Stimulated activated CD8-positive, alpha-beta memory T cell treated with anti-CD3 and anti-CD28 coated beads, Interleukin-2, amount 100 ng/mL, for 48 hours (primary cell): ENCODE data around the gene ALDH18A1.

Experiments used
- DNase-seq, 2 donors: peaks; one replicate each; pipeline ENCODE4 v3.0.0-alpha.2; 2020; ENCODE audit warnings: low read depth in 2 of 2

ALDH18A1 gene

DNA sequence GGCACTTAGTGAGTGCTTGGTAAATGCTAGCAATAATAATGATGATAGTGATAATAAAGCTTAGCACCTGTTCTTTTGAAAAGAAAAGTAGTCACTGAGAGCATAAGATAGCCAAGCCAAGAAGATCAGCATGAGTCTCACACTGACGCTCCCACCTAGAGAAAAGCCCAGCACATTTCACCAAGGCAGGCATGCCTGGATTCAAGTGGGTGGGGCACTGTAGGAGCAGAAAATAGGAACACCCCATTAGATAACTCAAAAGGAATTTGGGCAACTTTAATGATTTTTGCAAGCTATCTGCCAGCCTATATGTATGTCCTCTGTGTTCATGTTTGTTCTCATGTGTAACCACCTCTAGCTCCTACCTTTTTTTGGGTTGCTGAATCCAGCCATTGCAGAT, 77.2 kb downstream of the ALDH18A1 start:
- DNase-seq = no peak

DNA sequence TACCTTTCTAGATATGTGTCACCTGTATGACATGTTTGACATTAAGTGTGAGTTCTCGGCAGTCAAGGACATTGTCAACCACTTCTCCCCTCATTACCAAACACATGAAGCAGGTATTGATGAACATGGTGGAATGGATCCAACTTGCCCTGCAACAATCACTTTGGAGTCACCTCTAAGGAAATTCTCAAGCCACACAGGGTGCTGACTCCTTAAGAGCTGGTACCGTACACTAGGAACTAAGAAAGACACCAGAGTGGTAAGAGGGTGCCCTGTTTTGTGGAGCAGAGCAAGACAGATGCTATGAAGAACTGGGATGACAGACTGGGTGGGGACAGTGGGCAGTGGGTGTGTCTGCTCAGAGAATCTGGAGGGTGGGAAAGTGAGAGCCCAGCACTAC, 77.9 kb downstream of the ALDH18A1 start:
- DNase-seq = no peak

DNA sequence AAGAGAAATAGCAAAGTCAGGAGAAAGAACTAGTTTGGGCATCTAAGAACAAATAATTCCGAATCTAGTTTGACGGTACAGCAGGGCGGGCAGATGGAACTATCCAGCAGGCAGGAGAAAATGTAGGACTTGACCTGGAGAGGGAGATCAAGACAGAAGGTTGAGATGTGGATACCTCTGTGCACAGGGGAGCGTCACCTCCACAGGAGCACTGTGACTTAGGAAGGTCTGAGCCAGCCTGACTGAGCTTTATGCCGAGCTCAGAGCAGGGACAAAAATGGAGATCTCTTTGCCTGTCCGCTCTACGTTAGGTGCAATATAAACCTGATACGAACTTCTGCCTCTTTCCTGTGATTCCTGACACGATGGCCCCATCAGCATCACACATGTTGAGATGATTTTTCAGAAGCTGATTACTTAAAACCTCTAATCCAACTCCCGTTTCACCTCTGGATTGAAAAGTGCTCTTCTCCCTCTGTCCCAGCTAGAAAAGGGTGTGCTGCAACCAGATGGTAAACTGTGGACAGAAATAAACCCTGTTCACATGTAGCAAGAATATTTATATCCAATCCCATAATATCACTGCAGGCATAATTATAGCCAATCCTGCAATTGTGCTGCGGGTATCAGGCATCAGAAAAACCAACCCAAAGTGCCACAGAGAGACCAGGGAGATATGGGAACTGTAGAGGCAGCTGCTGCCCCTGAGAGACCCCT, 81.7 kb downstream of the ALDH18A1 start:
- no peak for DNase-seq

DNA sequence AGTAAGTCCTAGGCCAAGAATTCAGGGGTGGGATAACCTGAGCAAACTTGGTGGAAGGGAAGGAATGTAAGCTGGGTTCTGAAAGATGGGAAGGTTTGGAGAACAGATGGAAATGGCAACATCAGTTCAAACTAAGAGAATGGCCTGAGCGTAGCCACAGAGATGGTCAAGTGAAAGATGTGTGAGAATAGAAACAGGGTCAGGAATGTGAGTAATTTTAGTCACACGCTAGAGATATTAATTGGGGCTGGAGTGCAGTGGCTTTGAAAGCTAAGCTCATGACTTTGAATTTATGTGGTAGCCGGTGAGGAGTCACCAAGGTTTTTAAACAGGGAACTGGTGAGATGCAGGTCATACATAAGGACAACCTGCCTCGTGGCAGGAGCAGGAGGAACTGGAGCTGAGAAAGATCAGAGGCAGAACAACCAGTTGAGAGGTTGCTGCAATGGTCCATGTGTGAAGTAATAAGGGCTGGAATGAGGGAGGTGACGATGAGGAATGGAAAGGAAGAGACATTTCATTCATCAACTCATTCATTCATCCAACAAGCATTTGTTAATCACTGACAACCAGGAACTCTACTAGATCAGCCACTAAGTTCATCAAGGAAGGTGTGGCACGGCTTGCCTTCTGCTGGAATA, 82.4 kb downstream of the ALDH18A1 start:
- DNase-seq = no peak

DNA sequence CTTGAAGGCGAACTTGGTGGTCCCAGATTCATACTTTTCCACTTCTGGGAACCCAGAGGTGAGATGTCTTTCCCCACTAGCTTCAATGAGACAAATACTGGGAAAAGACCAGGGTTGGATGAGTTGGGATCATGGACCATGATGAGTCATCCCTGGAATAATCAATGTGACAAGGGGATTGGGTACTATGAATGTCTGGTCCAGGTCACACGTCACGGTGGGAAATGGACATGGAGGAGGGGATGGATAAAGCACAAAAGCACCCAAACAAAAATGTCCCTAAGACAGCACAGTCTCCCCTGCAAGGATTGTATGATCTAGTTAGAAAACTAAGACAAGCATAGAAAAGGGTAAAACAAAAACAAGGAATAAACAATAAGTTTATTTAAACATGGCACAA, 83.0 kb downstream of the ALDH18A1 start:
- DNase-seq = no peak

DNA sequence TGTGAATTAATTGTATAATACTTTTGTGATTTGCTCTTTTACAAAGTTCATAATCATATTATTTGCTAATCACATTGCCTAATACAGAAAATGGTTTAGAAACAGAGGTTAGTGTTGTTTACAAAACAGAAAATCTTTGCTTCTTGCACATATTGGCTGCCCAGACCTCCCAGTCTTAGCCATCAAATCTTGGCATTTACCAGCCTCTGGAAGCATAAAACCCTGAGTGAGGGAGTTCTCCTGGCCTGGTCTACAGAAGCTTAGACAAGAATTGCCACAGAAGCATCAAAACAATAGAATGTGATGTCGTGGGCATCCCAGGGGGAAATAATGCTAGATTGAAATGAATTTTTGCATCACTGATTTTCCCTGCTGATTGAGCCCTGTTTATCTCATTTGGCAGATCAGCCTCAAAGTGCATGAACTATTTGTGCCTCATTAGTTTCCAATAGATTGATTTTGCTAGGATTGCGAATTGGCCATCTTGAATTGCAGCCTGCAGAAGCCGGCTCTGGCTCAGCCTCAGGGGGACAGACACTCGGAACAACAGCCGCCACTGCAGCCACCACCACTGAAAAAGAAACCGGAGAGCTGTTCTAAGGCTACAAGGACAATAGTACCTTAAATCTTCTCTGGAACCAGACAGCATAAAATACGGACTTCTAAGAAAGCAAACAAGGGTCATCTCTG, 84.2 kb downstream of the ALDH18A1 start:
- DNase-seq = no peak

DNA sequence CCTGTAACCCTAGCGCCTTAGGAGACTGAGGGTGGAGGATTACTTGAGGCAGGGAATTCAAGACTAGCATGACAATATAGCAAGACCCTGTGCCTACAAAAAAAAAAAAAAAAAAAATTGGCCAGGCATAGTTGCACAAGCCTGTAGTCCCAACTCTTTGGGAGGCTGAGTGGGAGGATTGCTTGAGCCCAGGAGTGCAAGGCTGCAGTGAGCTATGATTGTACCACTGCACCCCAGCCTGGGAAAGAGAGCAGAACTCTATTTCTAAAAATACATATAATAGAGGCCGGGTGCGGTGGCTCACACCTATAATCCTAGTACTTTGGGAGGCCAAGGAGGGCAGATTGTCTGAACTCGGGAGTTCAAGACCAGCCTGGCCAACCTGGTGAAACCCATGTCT, 85.1 kb downstream of the ALDH18A1 start:
- no peak for DNase-seq

DNA sequence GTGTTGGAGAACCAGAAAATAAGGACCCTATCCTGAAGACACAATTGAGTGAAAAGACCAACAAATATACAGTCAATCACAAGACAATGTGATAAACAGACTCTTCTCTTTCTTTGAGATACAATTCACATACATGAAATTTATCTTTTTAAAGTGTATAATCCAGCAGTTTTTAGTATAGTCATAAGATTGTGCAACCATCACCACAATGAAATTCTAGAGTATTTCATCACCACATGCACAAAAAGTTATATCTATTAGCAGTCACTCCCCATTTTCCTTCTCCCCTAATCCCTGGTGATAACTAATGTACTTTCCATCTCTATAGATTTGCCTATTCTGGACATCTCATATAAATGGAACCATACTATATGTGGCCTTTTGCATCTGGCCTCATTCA, 87.1 kb downstream of the ALDH18A1 start:
- no peak for DNase-seq

DNA sequence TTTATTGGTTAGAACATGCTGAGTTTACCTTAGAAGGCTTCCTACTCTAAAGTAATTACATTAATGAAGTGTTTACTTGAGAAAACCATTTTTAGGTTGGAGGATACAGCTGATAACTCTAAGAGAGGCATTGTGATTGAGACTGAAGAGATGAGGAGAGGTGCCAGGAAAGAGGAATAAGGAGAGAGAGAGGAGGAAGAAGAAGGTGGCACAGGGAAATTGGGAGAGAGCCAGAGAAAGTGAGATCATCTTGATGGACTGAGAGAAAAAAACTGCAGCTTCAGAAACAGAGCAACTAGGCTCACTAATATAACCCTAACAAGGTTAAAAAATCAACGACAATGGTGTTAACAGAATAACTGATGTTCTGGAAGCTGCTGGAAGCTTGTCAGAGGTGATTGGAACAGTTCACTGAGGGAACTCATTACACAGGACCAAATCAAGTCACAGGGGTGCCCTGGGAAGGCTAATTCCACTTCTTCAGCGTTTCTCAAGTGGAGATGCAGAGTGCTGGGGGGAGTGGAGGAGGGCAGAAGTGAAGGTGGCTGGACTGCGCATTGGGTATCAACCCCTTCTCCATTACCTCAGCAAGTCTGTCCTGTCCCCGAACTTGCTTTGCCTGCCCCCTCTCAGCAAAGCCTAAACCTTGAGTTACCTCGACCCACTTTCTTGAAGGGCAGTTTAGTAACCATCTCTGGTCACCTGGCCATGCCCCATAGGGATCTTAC, 88.4 kb downstream of the ALDH18A1 start:
- DNase-seq = no peak

DNA sequence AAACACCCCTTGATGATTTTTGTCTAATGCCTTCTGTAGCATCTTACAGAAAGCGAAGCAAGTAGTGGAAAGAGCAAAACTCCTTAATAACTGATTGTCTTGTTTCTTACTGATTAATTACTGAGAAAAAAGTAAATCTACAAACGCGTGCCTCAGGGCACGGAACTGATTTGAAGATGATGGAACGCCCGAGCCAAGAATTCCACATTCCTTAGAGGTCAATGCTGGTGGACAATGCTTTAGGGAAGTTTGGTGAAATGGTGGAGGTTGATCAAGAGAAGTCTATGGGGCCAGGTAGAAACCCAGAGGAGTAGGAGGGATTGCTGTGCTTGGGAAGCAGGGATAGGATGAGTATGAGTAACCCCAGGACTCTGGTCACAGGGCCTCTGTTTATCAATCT, 90.4 kb downstream of the ALDH18A1 start:
- DNase-seq = no peak

DNA sequence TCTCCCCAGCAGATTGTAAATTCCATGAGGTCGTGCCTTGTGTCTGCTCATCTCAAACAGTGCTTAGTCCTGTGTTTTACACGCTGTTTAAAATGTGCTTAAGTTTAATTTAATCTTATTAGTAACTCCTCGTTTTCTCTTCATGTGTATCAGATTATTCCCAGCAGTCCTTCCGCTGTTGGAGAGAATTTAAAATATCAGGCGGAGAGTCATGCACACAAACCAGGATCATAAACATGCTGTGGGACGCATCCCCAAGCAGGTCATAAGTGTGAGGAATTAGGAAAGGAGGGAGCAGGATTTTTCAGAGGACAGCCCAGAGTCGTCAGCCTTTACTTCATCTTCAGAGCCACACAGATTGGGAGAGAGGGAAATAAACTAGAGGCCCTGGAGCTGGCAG, 91.2 kb downstream of the ALDH18A1 start:
- no peak for DNase-seq

DNA sequence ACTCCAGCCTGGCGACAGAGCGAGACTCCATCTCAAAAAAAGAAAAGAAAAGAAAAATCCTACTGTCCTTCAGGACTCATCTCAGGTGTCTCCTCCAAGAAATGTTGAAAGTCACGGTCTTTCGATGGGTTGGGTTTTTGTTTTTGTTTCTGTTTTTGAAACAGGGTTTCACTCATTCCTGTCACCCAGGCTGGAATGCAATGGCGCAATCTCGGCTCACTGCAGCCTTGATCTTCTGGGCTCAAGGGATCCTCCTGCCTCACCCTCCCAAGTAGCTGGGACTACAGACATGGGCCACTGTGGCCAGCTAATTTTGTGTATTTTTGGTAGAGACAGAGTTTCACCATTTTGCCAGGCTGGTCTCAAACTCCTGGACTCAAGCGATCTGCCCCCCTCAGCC, 92.2 kb downstream of the ALDH18A1 start:
- no peak for DNase-seq

DNA sequence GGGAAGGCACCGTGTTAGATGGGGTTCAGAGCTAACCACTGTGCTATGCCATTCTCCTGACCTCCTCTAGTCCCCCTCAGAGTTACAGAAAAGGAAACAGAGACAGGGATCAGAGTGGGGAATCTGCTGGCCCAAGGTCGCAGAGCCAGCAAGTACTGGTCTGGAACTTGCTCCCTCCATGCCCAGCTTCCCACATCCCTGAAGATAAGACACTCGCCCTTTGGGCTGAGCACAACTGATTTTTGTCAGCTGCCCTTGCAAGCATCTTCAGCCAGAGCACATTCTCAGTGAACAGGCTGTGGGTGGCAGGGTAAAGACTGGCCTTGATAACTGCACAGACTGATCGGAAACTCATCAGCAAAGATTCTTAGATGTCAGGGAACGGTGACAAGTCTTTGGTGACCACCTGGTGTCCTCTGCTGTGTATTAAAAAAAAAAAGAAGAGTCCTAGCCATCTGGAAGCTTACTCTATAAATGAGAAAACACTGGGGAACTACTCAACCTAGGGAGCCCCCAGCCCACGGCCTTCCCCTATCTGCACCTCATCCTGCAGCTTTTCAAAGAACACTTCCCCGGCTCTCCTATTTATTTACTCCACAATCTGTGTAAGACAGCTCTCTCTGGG, 94.1 kb downstream of the ALDH18A1 start:
- DNase-seq = no peak

DNA sequence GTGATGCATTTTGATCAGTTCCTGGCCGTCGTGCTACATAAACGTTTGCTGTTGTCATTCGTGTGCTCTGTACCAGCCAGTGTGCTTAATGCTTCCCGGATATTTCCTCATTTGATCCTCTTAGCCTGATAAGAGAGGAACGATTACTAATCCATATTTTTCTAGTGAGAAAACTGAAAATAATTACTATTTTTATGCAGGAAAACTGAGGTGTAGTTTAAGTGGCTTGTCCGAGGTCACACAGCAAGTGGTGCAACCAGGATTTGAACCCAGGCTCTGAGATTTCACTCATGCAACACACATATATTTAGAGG, 94.7 kb downstream of the ALDH18A1 start:
- no peak for DNase-seq

DNA sequence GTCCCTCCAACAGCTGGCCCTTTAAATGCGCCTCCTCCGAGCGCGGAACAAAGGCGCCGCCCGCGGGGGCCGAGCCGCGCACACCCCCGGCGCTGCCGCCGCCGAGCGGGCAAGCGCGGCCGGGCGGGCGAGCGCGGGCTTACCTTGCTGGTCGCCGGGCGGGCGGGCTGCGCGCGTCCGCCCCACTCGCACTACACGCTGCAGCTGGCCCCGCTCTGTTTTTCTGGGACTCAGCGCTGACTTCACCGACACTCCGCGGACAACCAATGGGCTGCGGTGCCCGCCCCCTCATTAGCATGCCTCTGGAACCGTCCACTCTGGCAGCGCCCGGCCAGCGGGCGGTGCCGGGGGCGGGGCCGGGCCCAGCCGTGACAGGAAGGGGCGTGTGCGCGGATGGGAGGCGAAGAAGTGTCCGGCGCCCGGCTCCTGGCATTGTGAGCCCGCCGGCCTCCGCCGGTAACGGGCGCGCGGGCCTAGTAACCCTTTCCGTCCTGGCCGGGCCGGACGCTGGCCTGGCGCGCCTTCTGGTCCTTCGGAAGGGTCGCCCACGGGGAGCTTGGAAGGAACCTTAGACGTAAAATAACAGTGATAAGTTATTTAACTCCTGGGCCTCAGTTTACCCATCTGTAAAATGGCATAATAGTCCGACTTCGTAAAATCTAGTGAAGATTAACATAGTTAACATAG, 95.2 kb downstream of the ALDH18A1 start, which contains the start of gene SORBS1:
Gene SORBS1, minus strand, starts transcription at position 195 of the 687 bp plus-strand sequence. CDS start 120,236 bp downstream, outside the sequence.
- peak; percentile 80 to 81 for DNase-seq

DNA sequence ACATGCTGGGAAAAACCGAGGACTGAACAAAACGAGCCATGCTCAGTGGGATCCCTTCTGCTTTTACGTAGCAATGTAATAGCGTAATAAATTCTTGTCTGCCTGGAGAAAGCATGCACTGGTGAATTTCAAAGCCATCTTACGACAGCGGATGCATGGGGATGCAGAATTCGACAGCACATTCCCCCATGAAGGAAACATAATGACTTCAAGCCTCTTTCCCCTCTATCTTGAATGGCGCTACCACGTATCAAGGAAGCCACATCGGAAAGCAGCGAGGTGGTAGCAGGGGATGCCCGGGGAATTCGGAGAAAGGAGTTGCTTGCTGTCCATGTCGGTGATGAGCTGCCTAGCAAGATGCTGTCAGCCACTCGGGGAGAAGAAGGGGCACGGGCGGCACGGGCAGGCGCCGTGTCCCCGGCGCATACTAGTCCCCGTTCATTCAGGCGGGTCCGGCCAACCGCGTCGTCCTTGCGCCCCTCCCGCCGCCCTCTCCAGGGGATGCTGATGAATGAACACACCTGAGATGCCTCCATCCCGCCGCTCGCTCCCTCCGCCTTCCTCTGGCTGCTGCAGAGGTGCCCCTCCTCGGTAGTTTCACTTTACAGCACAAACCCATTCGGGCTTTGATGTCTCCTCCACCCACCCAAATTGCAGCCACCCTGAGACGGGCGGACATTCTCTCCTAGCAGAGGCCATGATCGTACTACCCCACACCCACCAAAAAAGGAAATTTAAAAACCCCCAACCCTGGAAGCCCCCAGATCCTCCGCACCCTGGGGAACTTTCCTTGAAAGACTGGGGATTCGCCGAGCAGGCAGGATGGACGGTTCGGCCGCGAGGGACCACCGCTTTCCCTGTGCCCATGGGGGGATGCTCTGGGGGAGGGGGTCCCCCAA, 96.0 kb downstream of the ALDH18A1 start:
- DNase-seq = peak; percentile 5

DNA sequence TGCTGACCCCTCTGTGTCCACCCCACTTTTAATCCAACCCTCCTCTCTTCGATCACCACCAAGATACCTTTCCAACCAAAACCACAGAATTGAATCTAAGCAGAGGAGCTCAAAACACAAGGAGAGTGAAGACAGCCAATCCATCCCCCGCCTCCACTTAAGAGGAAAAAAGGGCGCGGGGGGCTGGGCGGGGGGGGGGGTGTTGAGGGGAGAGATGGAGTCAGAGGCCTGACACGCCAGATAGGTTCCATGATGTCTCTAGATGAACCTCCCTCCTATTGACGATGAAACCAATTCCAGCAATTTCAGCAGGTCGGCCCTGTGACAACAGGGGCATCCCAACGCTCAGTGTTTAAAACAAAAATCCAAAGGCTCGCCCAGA, 96.6 kb downstream of the ALDH18A1 start:
- no peak for DNase-seq

DNA sequence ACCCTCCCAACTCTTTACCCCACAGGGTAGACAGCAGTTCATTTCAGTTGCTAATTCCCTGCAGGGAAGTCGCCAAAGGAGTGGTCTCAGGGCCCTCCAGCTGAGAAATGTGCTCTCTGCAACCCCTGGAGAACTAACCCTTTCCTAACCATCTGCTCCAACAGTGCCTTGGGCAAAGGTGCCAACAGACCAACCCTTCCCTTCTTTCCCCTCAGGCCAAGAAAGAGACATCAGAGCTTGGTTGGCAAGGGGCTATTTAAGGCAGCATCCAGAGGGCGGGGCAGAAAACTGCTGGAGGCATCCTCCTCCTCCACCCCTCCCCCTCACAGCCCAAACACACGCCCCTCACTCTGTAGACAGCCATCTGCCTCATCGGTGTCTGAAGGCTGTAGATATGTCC, 97.0 kb downstream of the ALDH18A1 start:
- no peak for DNase-seq

DNA sequence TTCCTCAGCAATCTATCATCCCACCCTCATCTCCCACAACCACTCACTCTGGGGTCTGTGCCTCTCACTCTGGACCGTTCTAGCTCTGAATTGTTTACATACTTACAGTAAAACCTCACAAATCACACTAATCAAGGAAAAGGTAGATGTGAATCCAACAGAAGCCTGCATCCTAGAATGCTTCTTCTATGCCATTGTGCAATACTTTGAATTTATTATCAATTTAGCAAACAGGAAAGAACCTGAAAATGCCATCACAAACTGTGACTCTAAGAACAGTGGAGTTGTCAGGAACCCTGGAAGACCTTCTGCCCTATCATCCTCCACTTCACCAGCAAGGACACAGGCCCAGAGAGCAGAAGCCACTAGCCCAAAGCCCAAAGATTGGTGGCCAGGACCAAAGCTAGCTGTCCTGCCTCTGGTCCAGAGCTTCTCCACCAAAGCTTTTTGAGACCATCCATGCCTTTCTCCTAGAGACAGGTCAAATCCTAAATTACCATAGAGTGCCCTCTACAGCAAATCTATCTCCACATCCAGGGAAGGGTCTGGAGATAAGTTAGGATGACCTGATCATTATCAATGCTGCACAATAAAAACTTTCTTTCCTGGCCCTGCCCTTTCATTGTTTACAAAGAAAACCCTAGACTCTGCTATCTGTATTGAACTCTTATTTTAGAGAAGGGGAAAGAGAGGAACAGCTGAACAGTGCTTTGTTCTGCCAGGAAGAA, 97.8 kb downstream of the ALDH18A1 start:
- DNase-seq = no peak
